ENCODE results near the gene KCNJ3.

Gene KCNJ3
- 0 to 2.9 (median 0) reads per million in 17 experiments for total RNA-seq

DNA sequence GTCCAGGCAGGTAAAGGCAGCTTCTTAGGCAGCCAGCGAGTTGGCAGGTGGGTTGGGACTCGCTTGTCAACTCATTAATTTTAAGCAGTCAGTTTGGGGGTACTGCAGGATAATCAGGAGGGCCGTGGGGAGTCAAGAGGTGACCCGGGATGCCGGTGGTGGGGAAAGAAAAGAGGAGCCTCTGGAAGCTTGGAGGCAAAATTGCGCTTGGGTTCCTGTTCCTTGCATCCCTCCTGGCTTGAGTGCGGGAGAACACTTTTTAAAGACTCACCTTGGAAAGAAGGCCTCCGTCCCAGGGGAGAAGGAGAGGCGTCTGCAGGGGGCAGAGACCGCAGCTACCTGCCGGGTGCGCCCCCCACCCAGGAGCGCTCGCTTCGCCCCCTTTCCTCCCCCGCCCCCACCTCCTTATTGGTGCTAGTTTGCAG lies at the start of gene KCNJ3:
Gene KCNJ3 (plus strand): TSS at position 400 of the 425 bp plus-strand sequence. CDS start 81 bp downstream, outside the sequence.
- no peak for DNase-seq

- no peak for DNase-seq
Measured at GRCh38 chr2:154655499-154655898, 43.0 kb upstream of the KCNJ3 start.

GRCh38 chr2:154658854-154659253 lies 39.6 kb upstream of the KCNJ3 start:
- no peak for DNase-seq

GRCh38 chr2:154664248-154664647 lies 34.2 kb upstream of the KCNJ3 start:
- DNase-seq = no peak

GRCh38 chr2:154670083-154670482 lies 28.4 kb upstream of the KCNJ3 start:
- DNase-seq = no peak

- DNase-seq = no peak
Measured at GRCh38 chr2:154673694-154674093, 24.8 kb upstream of the KCNJ3 start.

DNA sequence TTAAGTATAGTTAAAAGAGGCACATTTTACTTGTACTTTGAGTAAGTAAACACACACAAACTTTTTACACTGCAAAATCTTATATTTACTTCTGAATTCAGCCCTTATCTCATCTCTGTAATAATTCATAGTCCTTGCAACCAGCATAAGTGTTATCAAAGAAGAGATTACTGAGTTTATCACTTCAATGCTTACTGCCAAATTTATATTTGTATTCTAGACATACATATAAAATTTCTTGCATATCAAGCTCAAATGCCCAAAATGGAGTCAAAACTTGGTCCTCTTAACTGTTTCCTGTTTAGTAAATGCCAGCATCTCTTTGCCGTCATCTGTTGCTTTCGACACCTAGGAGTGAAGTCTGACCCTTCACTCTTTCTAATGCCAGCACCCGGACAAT lies 21.1 kb upstream of the KCNJ3 start:
- no peak for DNase-seq

GRCh38 chr2:154681741-154682140 lies 16.8 kb upstream of the KCNJ3 start:
- no peak for DNase-seq

DNA sequence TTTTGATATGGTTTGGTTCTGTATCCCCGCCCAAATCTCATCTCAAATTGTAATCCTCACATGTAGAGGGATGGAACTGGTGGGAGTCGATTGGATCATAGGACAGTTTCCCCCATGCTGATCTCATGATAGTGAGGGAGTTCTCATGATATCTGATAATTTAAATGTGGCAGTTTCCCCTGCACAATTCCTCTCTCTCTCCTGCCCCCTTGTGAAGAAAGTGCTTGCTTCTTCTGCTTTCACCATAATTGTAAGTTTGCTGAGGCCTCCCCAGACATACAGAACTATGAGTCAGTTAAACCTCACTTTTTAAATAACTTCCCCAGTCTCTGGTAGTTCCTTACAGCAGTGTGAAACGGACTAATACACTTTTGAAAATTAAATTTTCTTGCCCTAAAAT lies 12.3 kb upstream of the KCNJ3 start:
- DNase-seq = peak in 3 of 4 experiments; percentile 4 to 9 (median 4)

GRCh38 chr2:154688373-154688772 lies 10.1 kb upstream of the KCNJ3 start:
- DNase-seq = no peak

GRCh38 chr2:154689158-154689557 lies 9.3 kb upstream of the KCNJ3 start:
- DNase-seq = no peak

DNA sequence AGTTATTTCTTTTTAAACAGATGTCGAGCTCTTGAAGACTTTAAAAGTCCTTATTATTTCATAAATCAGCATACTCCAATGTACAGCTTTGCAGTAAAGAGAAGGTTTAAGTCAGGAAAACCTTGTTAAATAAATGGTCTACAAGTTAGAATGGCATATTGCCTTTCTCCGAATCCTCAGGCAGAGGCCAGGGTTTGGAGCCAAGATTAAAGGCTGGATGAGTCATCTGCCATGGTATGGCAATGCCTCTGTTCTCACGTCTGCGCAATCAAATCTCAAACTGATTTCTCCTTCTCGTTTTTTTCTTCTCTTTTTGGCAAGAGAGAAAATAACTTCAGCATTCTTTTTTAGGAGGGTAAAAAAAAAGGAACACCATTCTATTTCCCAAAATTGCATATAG lies 5.6 kb upstream of the KCNJ3 start:
- DNase-seq = no peak

DNA sequence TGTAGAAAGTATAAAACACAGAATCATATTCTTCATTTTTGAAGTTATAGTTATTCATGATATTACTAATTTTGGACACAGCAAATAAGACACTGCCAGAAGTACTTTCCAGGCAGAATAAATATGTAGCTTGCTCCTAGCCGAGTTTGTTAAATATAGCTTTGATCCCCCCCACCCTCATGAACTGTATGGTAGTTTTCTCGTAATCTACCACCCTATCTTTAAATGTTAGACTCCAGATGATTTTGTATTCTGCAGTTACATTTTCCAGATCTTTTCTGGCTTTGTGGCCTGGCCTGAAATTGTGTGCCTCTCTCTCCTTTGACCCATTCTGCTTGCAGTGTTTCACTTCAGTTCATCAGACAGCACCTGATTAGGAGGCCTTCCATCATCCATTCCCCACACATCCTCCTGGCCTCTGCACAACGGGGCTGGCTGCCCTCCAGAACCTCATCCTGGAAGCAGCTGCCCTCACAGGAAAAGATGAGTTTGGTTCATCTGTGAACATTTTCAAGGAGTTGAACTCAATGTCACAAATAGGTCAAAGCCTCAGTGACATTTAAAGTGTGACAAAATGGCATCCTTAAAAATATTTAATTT lies 4.7 kb upstream of the KCNJ3 start:
- DNase-seq = no peak

- no peak for DNase-seq
Measured at GRCh38 chr2:154694881-154695280, 3.6 kb upstream of the KCNJ3 start.

GRCh38 chr2:154696369-154696768 lies 2.1 kb upstream of the KCNJ3 start:
- DNase-seq = no peak

GRCh38 chr2:154696810-154697417 lies 1.6 kb upstream of the KCNJ3 start:
- DNase-seq = no peak

DNA sequence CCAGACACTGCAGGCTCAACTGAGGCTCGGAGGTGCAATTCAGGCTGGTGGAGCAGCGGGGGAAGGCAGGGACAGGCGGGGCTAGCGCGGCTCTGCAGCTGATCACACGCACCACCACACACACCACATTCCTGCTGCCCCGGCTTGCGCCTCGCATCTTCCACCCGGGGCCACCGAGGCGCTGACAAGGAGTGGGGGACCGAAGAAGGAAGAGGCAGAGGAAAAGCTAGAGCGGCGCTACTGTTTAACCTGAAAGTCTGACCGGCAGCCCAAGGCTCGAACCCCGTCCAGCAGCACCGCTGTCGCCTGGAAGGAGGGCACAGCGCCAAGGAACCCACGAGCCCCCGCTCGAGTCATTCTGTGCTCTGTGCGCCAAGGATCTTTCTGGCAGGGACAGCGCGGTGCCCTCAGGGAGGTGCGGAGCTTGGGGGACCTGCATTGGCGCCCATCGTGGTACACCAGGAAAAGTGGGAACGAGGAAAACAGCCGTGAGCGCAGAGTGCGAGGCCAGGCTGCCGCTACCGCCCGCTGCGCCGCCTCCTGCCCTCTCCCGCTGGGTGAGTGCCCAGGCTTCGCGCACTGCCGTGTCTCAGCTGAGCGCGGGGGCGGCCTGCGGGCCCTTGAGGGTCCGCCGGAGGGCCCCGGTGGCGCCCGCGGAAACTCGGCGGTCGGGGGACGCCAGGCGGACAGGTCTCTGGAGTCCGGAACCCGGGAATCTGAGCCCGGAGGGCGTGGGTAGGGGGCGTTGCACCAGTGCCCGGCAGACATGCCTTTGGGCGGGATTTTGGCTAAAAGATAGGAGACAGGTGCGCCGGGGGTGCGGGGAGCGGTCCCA lies 860 bp upstream of the KCNJ3 start:
- DNase-seq = no peak

- no peak for DNase-seq
Measured at GRCh38 chr2:154698721-154699574, 453 bp downstream of the KCNJ3 start.

- no peak for DNase-seq
Measured at GRCh38 chr2:154699575-154699930, 1.1 kb downstream of the KCNJ3 start.

GRCh38 chr2:154700136-154700535 lies 1.6 kb downstream of the KCNJ3 start:
- DNase-seq = no peak

DNA sequence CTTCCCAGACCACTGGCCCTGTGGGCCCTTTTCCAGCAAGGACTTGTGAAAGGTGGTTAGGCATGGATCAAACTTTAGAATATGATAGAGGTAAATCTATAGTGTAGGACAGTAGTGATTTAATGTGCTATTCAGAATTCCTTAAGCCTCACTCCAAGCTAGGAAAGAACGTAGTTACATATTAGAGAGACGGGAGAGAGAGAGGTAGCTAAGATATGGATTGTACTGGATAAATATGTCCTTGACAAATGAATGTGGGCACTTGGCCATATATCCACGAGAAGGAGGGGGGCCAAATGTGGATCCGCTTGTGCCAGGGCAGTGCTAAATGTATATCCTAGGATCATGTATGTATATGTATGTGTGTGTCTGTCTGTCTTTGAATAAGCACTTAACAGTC lies 6.5 kb downstream of the KCNJ3 start:
- no peak for DNase-seq

DNA sequence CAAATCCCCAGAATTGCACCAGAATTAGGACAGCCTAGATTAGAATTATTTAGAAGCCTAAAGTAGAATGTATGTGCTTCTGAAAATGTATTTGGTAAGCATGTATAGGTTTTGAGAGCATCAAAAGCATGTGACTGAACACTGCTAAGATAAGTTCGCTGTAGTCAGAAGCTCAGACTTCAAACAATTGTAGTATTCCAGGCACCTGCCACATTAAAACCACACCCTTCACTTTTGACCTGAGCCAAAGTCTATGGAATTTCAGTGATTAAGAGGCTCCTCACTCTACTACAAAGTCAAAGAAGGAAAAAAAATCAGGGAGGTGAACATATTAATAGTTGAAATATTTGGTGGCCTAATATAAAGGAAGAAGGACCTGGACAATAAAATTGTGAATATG lies 8.2 kb downstream of the KCNJ3 start:
- DNase-seq = no peak

Measured in suppressor macrophage (primary cell).